ENCODE results near the gene SEC22A.

The SEC22A gene

DNA sequence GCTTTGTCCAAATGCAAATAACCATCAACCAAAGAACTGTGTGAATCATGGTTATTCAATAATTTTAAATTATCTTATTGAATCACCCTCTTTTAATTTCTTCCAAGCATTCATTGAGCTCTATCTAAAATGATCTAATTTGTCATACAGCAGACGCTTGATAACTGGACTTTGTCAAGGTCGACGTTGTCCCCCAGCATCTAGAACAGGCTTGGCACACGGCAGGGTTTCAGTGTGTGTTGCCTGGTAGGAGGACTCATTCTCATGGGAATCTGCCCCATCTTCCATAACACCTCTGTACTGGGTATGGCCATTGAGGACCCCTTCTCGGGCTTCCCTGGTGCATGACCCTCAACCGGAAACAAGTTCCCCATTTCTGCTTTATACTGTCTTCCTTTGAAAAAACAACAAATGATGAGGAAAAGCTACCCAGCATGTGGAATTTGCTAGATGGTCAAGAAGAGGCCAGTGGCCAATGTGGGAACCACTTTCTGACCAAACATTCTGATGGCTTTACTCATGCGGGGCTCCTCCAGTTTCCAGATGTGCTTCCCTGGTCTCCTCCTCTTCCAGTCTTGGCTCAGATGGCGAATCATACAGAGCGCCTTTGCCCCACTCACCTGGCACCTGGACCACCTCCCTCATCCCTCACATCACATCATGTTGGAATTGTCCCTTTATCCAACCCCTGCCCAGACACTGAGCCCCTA, 41.7 kb upstream of the SEC22A start:
- Histone ChIP-seq H3K9me3 (ENCODE audit: insufficient read depth, low read depth, low read length) (no peaks in the 10 kb centered on the region; the same call in 1 of the 2 replicates), H4K20me1 (ENCODE audit: insufficient read depth, low read length, poor library complexity, severe bottlenecking) (no peaks in the 10 kb centered on the region), H3K9ac (ENCODE audit: low read depth, low read length, poor library complexity, severe bottlenecking) (no peak overlapping the region), H3K4me3 (ENCODE audit: low read length, poor library complexity, severe bottlenecking) (no peak overlapping the region), H2AFZ (ENCODE audit: low read length) (no peak overlapping the region), H3F3A (ENCODE audit: low read depth) (no peaks in the 10 kb centered on the region), H3K79me2 (ENCODE audit: insufficient read depth, low read length) (no peaks in the 10 kb centered on the region), H3K4me2 (ENCODE audit: low read depth, low read length, poor library complexity, severe bottlenecking) (no peak overlapping the region), H3K9me2 (replicated peaks; ENCODE audit: low read depth, low read length) (no peaks in the 10 kb centered on the region), H3K4me1 (ENCODE audit: insufficient read depth, low read length, poor library complexity, severe bottlenecking) (no peaks in the 10 kb centered on the region), H3K36me3 (ENCODE audit: insufficient read depth, low read length) (peaks cover 87% of the 10 kb centered on the region), H3K27me3 (ENCODE audit: insufficient read depth, low read length, poor library complexity, severe bottlenecking) (no peaks in the 10 kb centered on the region)
- TF ChIP-seq EZH2phosphoT487 (IDR thresholded peaks at IDR 0.05; ENCODE audit: borderline replicate concordance), result no peak
- TF ChIP-seq, protein P1, sequence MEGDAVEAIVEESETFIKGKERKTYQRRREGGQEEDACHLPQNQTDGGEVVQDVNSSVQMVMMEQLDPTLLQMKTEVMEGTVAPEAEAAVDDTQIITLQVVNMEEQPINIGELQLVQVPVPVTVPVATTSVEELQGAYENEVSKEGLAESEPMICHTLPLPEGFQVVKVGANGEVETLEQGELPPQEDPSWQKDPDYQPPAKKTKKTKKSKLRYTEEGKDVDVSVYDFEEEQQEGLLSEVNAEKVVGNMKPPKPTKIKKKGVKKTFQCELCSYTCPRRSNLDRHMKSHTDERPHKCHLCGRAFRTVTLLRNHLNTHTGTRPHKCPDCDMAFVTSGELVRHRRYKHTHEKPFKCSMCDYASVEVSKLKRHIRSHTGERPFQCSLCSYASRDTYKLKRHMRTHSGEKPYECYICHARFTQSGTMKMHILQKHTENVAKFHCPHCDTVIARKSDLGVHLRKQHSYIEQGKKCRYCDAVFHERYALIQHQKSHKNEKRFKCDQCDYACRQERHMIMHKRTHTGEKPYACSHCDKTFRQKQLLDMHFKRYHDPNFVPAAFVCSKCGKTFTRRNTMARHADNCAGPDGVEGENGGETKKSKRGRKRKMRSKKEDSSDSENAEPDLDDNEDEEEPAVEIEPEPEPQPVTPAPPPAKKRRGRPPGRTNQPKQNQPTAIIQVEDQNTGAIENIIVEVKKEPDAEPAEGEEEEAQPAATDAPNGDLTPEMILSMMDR (conservative IDR thresholded peaks at IDR 0.05; ENCODE audit: low read length), result no peak

DNA sequence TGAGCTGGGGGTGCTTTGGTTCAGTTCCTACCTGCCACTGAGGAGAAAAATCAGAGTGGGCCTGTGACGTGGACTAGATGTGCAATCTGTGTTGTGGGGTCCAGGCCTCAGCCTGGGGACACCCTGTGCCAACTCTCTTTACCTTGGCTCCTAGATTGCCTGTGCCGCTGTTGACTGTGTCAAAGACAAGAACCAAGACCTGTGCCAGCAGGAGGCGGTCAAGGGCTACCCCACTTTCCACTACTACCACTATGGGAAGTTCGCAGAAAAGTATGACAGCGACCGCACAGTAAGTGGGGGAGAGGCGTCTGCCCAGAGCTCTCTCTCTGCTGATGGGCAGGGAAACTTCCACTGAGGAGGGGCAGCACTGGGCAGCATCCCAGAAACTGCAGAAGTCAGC, 40.6 kb upstream of the SEC22A start:
- no peaks in the 10 kb centered on the region for H3K79me2 ChIP-seq (ENCODE audit: insufficient read depth, low read length)
- no peaks in the 10 kb centered on the region for H3K4me1 ChIP-seq (ENCODE audit: insufficient read depth, low read length, poor library complexity, severe bottlenecking)
- TF ChIP-seq, protein P1 (conservative IDR thresholded peaks at IDR 0.05; ENCODE audit: low read length), result peak; percentile 23; the same call in 1 of the 2 replicates
- TF ChIP-seq EZH2phosphoT487 (IDR thresholded peaks at IDR 0.05; ENCODE audit: borderline replicate concordance), result no peak
- no peak overlapping the region for H3K4me2 ChIP-seq (ENCODE audit: low read depth, low read length, poor library complexity, severe bottlenecking)
- H3K9me2 ChIP-seq (replicated peaks; ENCODE audit: low read depth, low read length), result no peaks in the 10 kb centered on the region
- no peaks in the 10 kb centered on the region for H3F3A ChIP-seq (ENCODE audit: low read depth)
- no peak overlapping the region for H2AFZ ChIP-seq (ENCODE audit: low read length)
- no peak overlapping the region for H3K4me3 ChIP-seq (ENCODE audit: low read length, poor library complexity, severe bottlenecking)
- no peaks in the 10 kb centered on the region for H3K27me3 ChIP-seq (ENCODE audit: insufficient read depth, low read length, poor library complexity, severe bottlenecking)
- H3K36me3 ChIP-seq (ENCODE audit: insufficient read depth, low read length), result peaks cover 84% of the 10 kb centered on the region
- no peaks in the 10 kb centered on the region; the same call in 1 of the 2 replicates for H3K9me3 ChIP-seq (ENCODE audit: insufficient read depth, low read depth, low read length)
- H3K9ac ChIP-seq (ENCODE audit: low read depth, low read length, poor library complexity, severe bottlenecking), result no peak overlapping the region
- no peaks in the 10 kb centered on the region for H4K20me1 ChIP-seq (ENCODE audit: insufficient read depth, low read length, poor library complexity, severe bottlenecking)

DNA sequence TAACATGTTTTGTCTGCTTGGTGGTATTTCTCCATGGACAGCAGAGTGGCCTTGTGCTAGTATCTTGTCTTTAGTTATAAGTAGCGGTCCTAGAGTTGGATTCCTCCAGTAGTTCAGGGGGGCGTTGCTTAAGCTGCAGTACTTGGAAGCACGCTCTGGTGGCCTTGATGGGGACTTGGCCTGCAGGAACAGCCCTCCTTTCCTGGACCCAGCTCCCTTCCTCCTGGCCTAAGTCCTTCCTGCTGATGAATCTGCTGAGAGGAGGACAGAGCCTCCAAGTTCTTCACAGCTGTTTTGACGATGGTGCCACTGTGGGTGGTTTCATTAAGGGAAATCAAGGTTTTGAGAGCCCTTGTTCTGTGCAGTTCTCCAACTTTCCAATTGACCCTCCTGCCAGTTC, 38.6 kb upstream of the SEC22A start:
- no peaks in the 10 kb centered on the region for H4K20me1 ChIP-seq (ENCODE audit: insufficient read depth, low read length, poor library complexity, severe bottlenecking)
- no peaks in the 10 kb centered on the region for H3K27me3 ChIP-seq (ENCODE audit: insufficient read depth, low read length, poor library complexity, severe bottlenecking)
- H3K36me3 ChIP-seq (ENCODE audit: insufficient read depth, low read length), result peaks cover 91% of the 10 kb centered on the region
- H3K79me2 ChIP-seq (ENCODE audit: insufficient read depth, low read length), result no peaks in the 10 kb centered on the region
- no peaks in the 10 kb centered on the region for H3K4me1 ChIP-seq (ENCODE audit: insufficient read depth, low read length, poor library complexity, severe bottlenecking)
- H3K9me3 ChIP-seq (ENCODE audit: insufficient read depth, low read depth, low read length), result no peaks in the 10 kb centered on the region; the same call in 1 of the 2 replicates
- H3F3A ChIP-seq (ENCODE audit: low read depth), result no peaks in the 10 kb centered on the region
- TF ChIP-seq, protein P1 (conservative IDR thresholded peaks at IDR 0.05; ENCODE audit: low read length), result no peak
- TF ChIP-seq EZH2phosphoT487 (IDR thresholded peaks at IDR 0.05; ENCODE audit: borderline replicate concordance), result no peak
- H3K9me2 ChIP-seq (replicated peaks; ENCODE audit: low read depth, low read length), result no peaks in the 10 kb centered on the region
- H3K4me3 ChIP-seq (ENCODE audit: low read length, poor library complexity, severe bottlenecking), result no peak overlapping the region
- H3K9ac ChIP-seq (ENCODE audit: low read depth, low read length, poor library complexity, severe bottlenecking), result no peak overlapping the region
- no peak overlapping the region for H2AFZ ChIP-seq (ENCODE audit: low read length)
- H3K4me2 ChIP-seq (ENCODE audit: low read depth, low read length, poor library complexity, severe bottlenecking), result no peak overlapping the region
